Osteocyte (in vitro differentiated cells): ENCODE data around the gene SHC4. TPM values are rescaled to one million over a fixed set of nuclear protein-coding genes. Genes with fewer than 3 reads are reported as not detected.

Experiments used
- DNase-seq: peaks from one replicate; pipeline ENCODE4 v3.0.0; 2021; ENCODE audit warnings: mixed read lengths; ENCODE audit not compliant: unreplicated experiment; ENCODE audit errors: extremely low spot score
- H3K27ac Mint-ChIP-seq: one replicate; pipeline ENCODE4 v1.8.0; 2021; ENCODE audit warnings: mild to moderate bottlenecking, mixed read lengths; ENCODE audit not compliant: unreplicated experiment
- H3K27me3 Mint-ChIP-seq: one replicate; pipeline ENCODE4 v1.8.0; 2021; ENCODE audit warnings: mixed read lengths; ENCODE audit not compliant: unreplicated experiment
- H3K36me3 Mint-ChIP-seq: one replicate; pipeline ENCODE4 v1.8.0; 2021; ENCODE audit warnings: mixed read lengths; ENCODE audit not compliant: unreplicated experiment
- H3K4me1 Mint-ChIP-seq: one replicate; pipeline ENCODE4 v1.8.0; 2021; ENCODE audit warnings: mixed read lengths; ENCODE audit not compliant: unreplicated experiment
- H3K4me3 Mint-ChIP-seq: one replicate; pipeline ENCODE4 v1.8.0; 2021; ENCODE audit warnings: mild to moderate bottlenecking, moderate library complexity, mixed read lengths; ENCODE audit not compliant: unreplicated experiment
- H3K9me3 Mint-ChIP-seq: one replicate; pipeline ENCODE4 v1.8.0; 2021; ENCODE audit warnings: mixed read lengths; ENCODE audit not compliant: unreplicated experiment
- CTCF ChIP-seq: fragments of 200-600 bp; sonication (generic); IDR thresholded peaks from 2 replicates; pipeline ENCODE4 v1.5.0; 2021; ENCODE audit warnings: antibody characterized with exemption, mild to moderate bottlenecking, moderate library complexity
- total RNA-seq: library from RNA; stranded (reverse); gene quantifications from 2 replicates; pipeline ENCODE4 v1.2.1, GENCODE V29; 2021

SHC4 gene
- total RNA-seq, 1 donor from 2014 or later = 4.2 TPM

GRCh38 chr15:48785712-48786111 is 178.0 kb downstream of the SHC4 start:
- Mint-ChIP-seq H3K4me1 (peaks cover 4% of the 10 kb centered on the region), H3K27ac (no peak overlapping the region), H3K36me3 (peaks cover 30% of the 10 kb centered on the region), H3K27me3 (no peaks in the 10 kb centered on the region), H3K4me3 (no peak overlapping the region), H3K9me3 (no peaks in the 10 kb centered on the region)
- TF ChIP-seq CTCF = no peak
- no peak for DNase-seq

- no peak overlapping the region for H3K4me3 Mint-ChIP-seq
- peaks cover 29% of the 10 kb centered on the region for H3K36me3 Mint-ChIP-seq
- H3K9me3 Mint-ChIP-seq = no peaks in the 10 kb centered on the region
- DNase-seq = no peak
- no peak for TF ChIP-seq CTCF
- no peak overlapping the region for H3K27ac Mint-ChIP-seq
- H3K27me3 Mint-ChIP-seq = no peaks in the 10 kb centered on the region
- peaks cover 4% of the 10 kb centered on the region for H3K4me1 Mint-ChIP-seq
These were observed 178.5 kb downstream of the SHC4 start for GRCh38 chr15:48785195-48785594.

GRCh38 chr15:48784756-48785155 is 179.0 kb downstream of the SHC4 start:
- Mint-ChIP-seq H3K27ac (no peak overlapping the region), H3K9me3 (no peaks in the 10 kb centered on the region), H3K4me3 (no peak overlapping the region), H3K4me1 (peaks cover 4% of the 10 kb centered on the region), H3K27me3 (no peaks in the 10 kb centered on the region), H3K36me3 (peaks cover 31% of the 10 kb centered on the region)
- TF ChIP-seq CTCF = no peak
- DNase-seq = no peak

GRCh38 chr15:48782911-48783310 is 180.8 kb downstream of the SHC4 start:
- no peaks in the 10 kb centered on the region for H3K9me3 Mint-ChIP-seq
- no peak overlapping the region for H3K4me3 Mint-ChIP-seq
- H3K4me1 Mint-ChIP-seq = peaks cover 8% of the 10 kb centered on the region
- H3K27ac Mint-ChIP-seq = no peak overlapping the region
- H3K36me3 Mint-ChIP-seq = peaks cover 26% of the 10 kb centered on the region
- no peak for DNase-seq
- TF ChIP-seq CTCF = no peak
- H3K27me3 Mint-ChIP-seq = no peaks in the 10 kb centered on the region

- Mint-ChIP-seq H3K36me3 (peaks cover 22% of the 10 kb centered on the region), H3K27ac (no peak overlapping the region), H3K4me1 (peaks cover 12% of the 10 kb centered on the region), H3K27me3 (no peaks in the 10 kb centered on the region), H3K4me3 (no peak overlapping the region), H3K9me3 (no peaks in the 10 kb centered on the region)
- TF ChIP-seq CTCF = no peak
- no peak for DNase-seq
These were observed 182.1 kb downstream of the SHC4 start for GRCh38 chr15:48781481-48782081.
